Placental pericyte (primary cell): ENCODE measurements around the gene KCTD5. TPM values are rescaled to one million over a fixed set of nuclear protein-coding genes. Genes with fewer than 3 reads are reported as not detected.

Source experiments
- total RNA-seq: library from RNA; depleted of rRNA; stranded (reverse); fragments of >200 nt; gene quantifications from 2 replicates; pipeline ENCODE4 v1.2.3, GENCODE V29; 2012

KCTD5 gene
- 32.8 and 45.2 TPM in 2 replicates for total RNA-seq

GRCh38 chr16:2682209-2683021, at the start of gene KCTD5:
TSS of gene KCTD5 (plus strand) at chr16:2682523. CDS start at chr16:2682549, 26 bp downstream.

GRCh38 chr16:2720064-2720457, 37.7 kb downstream of the KCTD5 start, which contains the start of gene PRSS27:
TSS of gene PRSS27 (minus strand) at chr16:2720224. CDS start at chr16:2720160, 64 bp downstream.

GRCh38 chr16:2752035-2752849, 69.9 kb downstream of the KCTD5 start, which contains the start of gene SRRM2:
TSS of gene SRRM2 (plus strand) at chr16:2752638. CDS start at chr16:2756365, 3,727 bp downstream.

Other genes with a start within 250 kb of the KCTD5 start
- 1.3 and 28.8 TPM in 2 replicates for gene TEDC2, start 222.4 kb upstream of the KCTD5 start, total RNA-seq
- 0.14 and 0.22 TPM in 2 replicates for gene NTN3, start 211.2 kb upstream of the KCTD5 start, total RNA-seq
- 22.8 and 22.9 TPM in 2 replicates for gene TBC1D24, start 207.4 kb upstream of the KCTD5 start, total RNA-seq
- gene ATP6V0C, start 168.6 kb upstream of the KCTD5 start, total RNA-seq = 41.7 and 68.3 TPM in 2 replicates
- 57.6 and 78.8 TPM in 2 replicates for gene AMDHD2, start 162.2 kb upstream of the KCTD5 start, total RNA-seq
- not detected in 2 replicates for gene CEMP1, start 151.1 kb upstream of the KCTD5 start, total RNA-seq
- 19.9 and 34.6 TPM in 2 replicates for gene PDPK1, start 144.5 kb upstream of the KCTD5 start, total RNA-seq
- 0.57 and 0.66 TPM in 2 replicates for gene PRSS27, start 37.7 kb downstream of the KCTD5 start, total RNA-seq
- gene SRRM2, start 70.1 kb downstream of the KCTD5 start, total RNA-seq = 87.8 and 95.4 TPM in 2 replicates
- 154 and 313 TPM in 2 replicates for gene ELOB, start 94.8 kb downstream of the KCTD5 start, total RNA-seq
- gene PRSS33, start 105.0 kb downstream of the KCTD5 start, total RNA-seq = not detected in 2 replicates
- not detected in 2 replicates for gene PRSS41, start 115.9 kb downstream of the KCTD5 start, total RNA-seq
- not detected in 2 replicates for gene PRSS21, start 134.7 kb downstream of the KCTD5 start, total RNA-seq
- 0.29 TPM in 1 of 2 replicates, not detected in the other for gene ZG16B, start 147.8 kb downstream of the KCTD5 start, total RNA-seq
- gene PRSS22, start 175.6 kb downstream of the KCTD5 start, total RNA-seq = 2.7 TPM in 1 of 2 replicates, not detected in the other
- gene FLYWCH2, start 200.7 kb downstream of the KCTD5 start, total RNA-seq = 53.0 and 83.3 TPM in 2 replicates
- gene FLYWCH1, start 229.4 kb downstream of the KCTD5 start, total RNA-seq = 42.2 and 55.8 TPM in 2 replicates